K562 (cell line): Measurements from ENCODE around the gene CNKSR1. TPM values are rescaled to one million over a fixed set of nuclear protein-coding genes. Genes with fewer than 3 reads are reported as not detected.

Source experiments
- MIER1 ChIP-seq: fragments of 450-650 bp; IDR thresholded peaks from 2 replicates; pipeline ENCODE4 v1.6.1; 2016; ENCODE audit warnings: antibody characterized with exemption, mild to moderate bottlenecking, low read depth
- MTA3 ChIP-seq: fragments of 450-650 bp; formaldehyde crosslinking; IDR thresholded peaks from 2 replicates; pipeline ENCODE4 v1.6.1; 2017; ENCODE audit warnings: mild to moderate bottlenecking, borderline replicate concordance
- RAD21 ChIP-seq, 2 experiments: fragments of 250-450 bp in 1 of 2; fragments of 450-650 bp in 1 of 2; sonication (Bioruptor Pico) in 1 of 2; formaldehyde crosslinking in 1 of 2; IDR thresholded peaks in 1 of 2; conservative IDR thresholded peaks in 1 of 2; 2 replicates each; pipeline versions ENCODE4 v1.4.0 to v1.8.0; 2020 to 2022; ENCODE audit warnings: mild to moderate bottlenecking in 2 of 2, moderate library complexity in 1 of 2
- TCF3 ChIP-seq: sonication (generic); formaldehyde crosslinking; IDR thresholded peaks from 2 replicates; pipeline ENCODE4 v1.4.0; 2020; ENCODE audit warnings: mild to moderate bottlenecking, missing genetic modification reagents
- ZNF561 ChIP-seq: fragments of 450-650 bp; formaldehyde crosslinking; conservative IDR thresholded peaks from 2 replicates; pipeline ENCODE4 v1.4.0; 2020; ENCODE audit warnings: mild to moderate bottlenecking, moderate library complexity
- ZNF77 ChIP-seq: fragments of 250-450 bp; sonication (Bioruptor Pico); IDR thresholded peaks from 2 replicates; pipeline ENCODE4 v1.5.0; 2020
- polyA plus RNA-seq, 8 experiments: library from polyadenylated mRNA; depleted of rRNA in 4 of 8; stranded (reverse) in 5 of 8; unstranded in 3 of 8; fragments of >200 nt; fragmentation: Nextera tagmentation in 2 of 8; fragmentation: Illumina TruSeq in 1 of 8; extraction: Ambion mirVana in 2 of 8; extraction: Trizol in 1 of 8; gene quantifications; 2 replicates each; pipeline versions ENCODE4 v1.2.1 to v1.2.3, GENCODE V29; 2011 to 2014; ENCODE audit warnings: inconsistent platforms in 1 of 8, missing spikeins in 1 of 8
- total RNA-seq, 7 experiments: library from RNA; depleted of rRNA in 6 of 7; stranded (reverse); fragments of >200 nt in 6 of 7; fragmentation: Illumina TruSeq in 2 of 7; extraction: Trizol in 2 of 7; gene quantifications; 2 replicates each; pipeline versions ENCODE4 v1.2.1 to v1.2.3, GENCODE V29; 2011 to 2021; ENCODE audit warnings: low replicate concordance in 1 of 7
- TF ChIP-seq, protein P1 (sequence below): sonication (generic); formaldehyde crosslinking; IDR thresholded peaks from 2 replicates; pipeline ENCODE4 v1.8.0; 2023; ENCODE audit warnings: mild to moderate bottlenecking, missing genetic modification reagents
- TF ChIP-seq, protein P2 (sequence below): fragments of 450-650 bp; IDR thresholded peaks from 2 replicates; pipeline ENCODE4 v1.6.1; 2016; ENCODE audit warnings: mild to moderate bottlenecking
- TF ChIP-seq, protein P3 (sequence below): fragments of 450-650 bp; IDR thresholded peaks from 2 replicates; pipeline ENCODE4 v1.6.1; 2016; ENCODE audit warnings: missing biosample characterization, missing genetic modification characterization
- TF ChIP-seq, protein P4 (sequence below): IDR thresholded peaks from 3 replicates; pipeline ENCODE4 v1.6.1; 2011; ENCODE audit warnings: borderline replicate concordance, mild to moderate bottlenecking, moderate library complexity; ENCODE audit not compliant: insufficient read length; ENCODE audit errors: extremely low read depth

The CNKSR1 gene
- total and polyA plus RNA-seq, 9 of the 15 experiments (the other 6 are each of a cell fraction or from before 2014, with no cell fraction given), result 0.03 to 2.8 (median 1.1) TPM

DNA sequence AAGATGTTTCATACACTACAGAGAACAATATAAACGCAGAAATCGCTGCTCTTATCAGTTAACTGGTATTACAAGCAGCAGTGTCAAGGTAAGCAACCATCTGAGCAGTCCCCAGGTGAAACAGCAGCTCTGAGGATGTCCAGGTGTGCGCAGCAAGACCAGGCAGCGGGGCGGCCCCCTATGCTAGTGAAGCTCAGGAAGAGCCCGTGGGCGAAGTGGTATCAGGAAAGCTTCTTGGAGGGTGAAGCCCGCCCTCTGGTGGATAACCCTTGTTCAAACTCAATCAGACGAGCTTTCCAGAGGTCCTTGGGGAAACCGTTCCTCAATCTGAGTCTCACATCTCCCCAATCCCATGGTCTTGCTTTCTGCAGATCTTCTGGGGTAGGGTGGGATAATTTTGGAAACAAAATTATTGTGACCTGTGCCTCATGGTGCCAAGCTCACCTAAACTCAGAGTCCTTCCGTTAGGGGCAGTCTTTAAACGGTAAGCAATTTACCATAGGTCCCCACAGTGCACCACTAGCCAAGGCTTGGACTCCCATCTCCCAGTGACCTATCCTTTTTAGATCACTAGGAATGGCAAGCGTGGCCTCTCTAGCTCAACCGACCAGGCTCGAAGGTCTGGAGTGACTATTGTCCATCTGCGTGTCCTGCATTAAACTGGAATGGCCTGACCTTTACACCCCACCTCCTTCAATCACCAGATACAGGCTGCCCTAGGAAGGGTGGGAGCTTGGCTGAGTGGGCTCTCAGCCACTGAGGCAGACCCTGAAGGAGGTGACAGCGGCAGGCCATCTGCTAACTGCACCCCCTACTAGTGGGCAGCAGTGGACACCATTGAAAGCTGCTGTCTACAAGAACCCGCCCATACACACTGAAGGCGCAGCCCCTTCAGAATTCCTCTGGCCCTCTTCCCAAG is 32.0 kb upstream of the CNKSR1 start (continued):
- TF ChIP-seq, protein P1, sequence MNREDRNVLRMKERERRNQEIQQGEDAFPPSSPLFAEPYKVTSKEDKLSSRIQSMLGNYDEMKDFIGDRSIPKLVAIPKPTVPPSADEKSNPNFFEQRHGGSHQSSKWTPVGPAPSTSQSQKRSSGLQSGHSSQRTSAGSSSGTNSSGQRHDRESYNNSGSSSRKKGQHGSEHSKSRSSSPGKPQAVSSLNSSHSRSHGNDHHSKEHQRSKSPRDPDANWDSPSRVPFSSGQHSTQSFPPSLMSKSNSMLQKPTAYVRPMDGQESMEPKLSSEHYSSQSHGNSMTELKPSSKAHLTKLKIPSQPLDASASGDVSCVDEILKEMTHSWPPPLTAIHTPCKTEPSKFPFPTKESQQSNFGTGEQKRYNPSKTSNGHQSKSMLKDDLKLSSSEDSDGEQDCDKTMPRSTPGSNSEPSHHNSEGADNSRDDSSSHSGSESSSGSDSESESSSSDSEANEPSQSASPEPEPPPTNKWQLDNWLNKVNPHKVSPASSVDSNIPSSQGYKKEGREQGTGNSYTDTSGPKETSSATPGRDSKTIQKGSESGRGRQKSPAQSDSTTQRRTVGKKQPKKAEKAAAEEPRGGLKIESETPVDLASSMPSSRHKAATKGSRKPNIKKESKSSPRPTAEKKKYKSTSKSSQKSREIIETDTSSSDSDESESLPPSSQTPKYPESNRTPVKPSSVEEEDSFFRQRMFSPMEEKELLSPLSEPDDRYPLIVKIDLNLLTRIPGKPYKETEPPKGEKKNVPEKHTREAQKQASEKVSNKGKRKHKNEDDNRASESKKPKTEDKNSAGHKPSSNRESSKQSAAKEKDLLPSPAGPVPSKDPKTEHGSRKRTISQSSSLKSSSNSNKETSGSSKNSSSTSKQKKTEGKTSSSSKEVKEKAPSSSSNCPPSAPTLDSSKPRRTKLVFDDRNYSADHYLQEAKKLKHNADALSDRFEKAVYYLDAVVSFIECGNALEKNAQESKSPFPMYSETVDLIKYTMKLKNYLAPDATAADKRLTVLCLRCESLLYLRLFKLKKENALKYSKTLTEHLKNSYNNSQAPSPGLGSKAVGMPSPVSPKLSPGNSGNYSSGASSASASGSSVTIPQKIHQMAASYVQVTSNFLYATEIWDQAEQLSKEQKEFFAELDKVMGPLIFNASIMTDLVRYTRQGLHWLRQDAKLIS (CRISPR knock-in tag), result 0 out of 2 replicates have a peak, but pooled peaks have one; percentile 56
- TF ChIP-seq, protein P2, sequence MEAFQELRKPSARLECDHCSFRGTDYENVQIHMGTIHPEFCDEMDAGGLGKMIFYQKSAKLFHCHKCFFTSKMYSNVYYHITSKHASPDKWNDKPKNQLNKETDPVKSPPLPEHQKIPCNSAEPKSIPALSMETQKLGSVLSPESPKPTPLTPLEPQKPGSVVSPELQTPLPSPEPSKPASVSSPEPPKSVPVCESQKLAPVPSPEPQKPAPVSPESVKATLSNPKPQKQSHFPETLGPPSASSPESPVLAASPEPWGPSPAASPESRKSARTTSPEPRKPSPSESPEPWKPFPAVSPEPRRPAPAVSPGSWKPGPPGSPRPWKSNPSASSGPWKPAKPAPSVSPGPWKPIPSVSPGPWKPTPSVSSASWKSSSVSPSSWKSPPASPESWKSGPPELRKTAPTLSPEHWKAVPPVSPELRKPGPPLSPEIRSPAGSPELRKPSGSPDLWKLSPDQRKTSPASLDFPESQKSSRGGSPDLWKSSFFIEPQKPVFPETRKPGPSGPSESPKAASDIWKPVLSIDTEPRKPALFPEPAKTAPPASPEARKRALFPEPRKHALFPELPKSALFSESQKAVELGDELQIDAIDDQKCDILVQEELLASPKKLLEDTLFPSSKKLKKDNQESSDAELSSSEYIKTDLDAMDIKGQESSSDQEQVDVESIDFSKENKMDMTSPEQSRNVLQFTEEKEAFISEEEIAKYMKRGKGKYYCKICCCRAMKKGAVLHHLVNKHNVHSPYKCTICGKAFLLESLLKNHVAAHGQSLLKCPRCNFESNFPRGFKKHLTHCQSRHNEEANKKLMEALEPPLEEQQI, result no peak
- TF ChIP-seq, protein P3, sequence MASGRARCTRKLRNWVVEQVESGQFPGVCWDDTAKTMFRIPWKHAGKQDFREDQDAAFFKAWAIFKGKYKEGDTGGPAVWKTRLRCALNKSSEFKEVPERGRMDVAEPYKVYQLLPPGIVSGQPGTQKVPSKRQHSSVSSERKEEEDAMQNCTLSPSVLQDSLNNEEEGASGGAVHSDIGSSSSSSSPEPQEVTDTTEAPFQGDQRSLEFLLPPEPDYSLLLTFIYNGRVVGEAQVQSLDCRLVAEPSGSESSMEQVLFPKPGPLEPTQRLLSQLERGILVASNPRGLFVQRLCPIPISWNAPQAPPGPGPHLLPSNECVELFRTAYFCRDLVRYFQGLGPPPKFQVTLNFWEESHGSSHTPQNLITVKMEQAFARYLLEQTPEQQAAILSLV (tag), result no peak
- TF ChIP-seq RAD21 (CRISPR knock-in tag; conservative IDR thresholded peaks at IDR 0.05 in 1 of 2, IDR thresholded peaks at IDR 0.05 in 1 of 2) (peak; percentile 99 to 100), MIER1 (no peak), TCF3 (CRISPR knock-in tag) (peak; percentile 46; the same call in 1 of the 2 replicates), MTA3 (peak; percentile 67; the same call in 1 of the 2 replicates), ZNF77 (CRISPR knock-in tag) (no peak), ZNF561 (CRISPR knock-in tag) (no peak)
- TF ChIP-seq, protein P4, sequence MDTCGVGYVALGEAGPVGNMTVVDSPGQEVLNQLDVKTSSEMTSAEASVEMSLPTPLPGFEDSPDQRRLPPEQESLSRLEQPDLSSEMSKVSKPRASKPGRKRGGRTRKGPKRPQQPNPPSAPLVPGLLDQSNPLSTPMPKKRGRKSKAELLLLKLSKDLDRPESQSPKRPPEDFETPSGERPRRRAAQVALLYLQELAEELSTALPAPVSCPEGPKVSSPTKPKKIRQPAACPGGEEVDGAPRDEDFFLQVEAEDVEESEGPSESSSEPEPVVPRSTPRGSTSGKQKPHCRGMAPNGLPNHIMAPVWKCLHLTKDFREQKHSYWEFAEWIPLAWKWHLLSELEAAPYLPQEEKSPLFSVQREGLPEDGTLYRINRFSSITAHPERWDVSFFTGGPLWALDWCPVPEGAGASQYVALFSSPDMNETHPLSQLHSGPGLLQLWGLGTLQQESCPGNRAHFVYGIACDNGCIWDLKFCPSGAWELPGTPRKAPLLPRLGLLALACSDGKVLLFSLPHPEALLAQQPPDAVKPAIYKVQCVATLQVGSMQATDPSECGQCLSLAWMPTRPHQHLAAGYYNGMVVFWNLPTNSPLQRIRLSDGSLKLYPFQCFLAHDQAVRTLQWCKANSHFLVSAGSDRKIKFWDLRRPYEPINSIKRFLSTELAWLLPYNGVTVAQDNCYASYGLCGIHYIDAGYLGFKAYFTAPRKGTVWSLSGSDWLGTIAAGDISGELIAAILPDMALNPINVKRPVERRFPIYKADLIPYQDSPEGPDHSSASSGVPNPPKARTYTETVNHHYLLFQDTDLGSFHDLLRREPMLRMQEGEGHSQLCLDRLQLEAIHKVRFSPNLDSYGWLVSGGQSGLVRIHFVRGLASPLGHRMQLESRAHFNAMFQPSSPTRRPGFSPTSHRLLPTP, result no peak
